Neural cell (in vitro differentiated cells): Measurements from ENCODE around the gene HSFX4.
A peak's percentile ranks its signal among the peaks of the same experiment; 100 is the strongest.

Experiments
- CTCF ChIP-seq: fragments of 450-650 bp; IDR thresholded peaks from 2 replicates; pipeline ENCODE4 v1.5.1; 2014; ENCODE audit warnings: antibody characterized with exemption, mild to moderate bottlenecking, moderate library complexity; ENCODE audit not compliant: poor library complexity, severe bottlenecking
- POLR2AphosphoS5 ChIP-seq: IDR thresholded peaks from 2 replicates; pipeline ENCODE4 v1.6.1; 2012

GRCh38 chrX:149950681-149951080 is 21.3 kb downstream of the HSFX4 start:
- TF ChIP-seq POLR2AphosphoS5 (no peak), CTCF (peak; percentile 52)
